H1 (cell line): ENCODE measurements around the gene EPHA5. TPM values are rescaled to one million over a fixed set of nuclear protein-coding genes. Genes with fewer than 3 reads are reported as not detected.

ENCODE experiments used
- CTCF ChIA-PET: fragments of 300-600 bp; sonication (Branson Sonifier 250); formaldehyde crosslinking; loops from one replicate; lab custom pipeline; 2021; ENCODE audit not compliant: partially characterized antibody; lab: Charles Lee
- POLR2A ChIA-PET: fragments of 300-600 bp; sonication (Branson Sonifier 250); formaldehyde crosslinking; loops from one replicate; lab custom pipeline; 2021; ENCODE audit warnings: inconsistent platforms; ENCODE audit not compliant: partially characterized antibody; lab: Charles Lee
- DNase-seq, 2 experiments: peaks; one replicate each; pipeline versions ENCODE4 v3.0.0 to v3.0.0-alpha.2; 2010 to 2022; ENCODE audit warnings: low spot score in 2 of 2, low read depth in 1 of 2, mixed read lengths in 1 of 2
- FAIRE-seq: peaks from 2 replicates; lab custom pipeline; 2011; peaks lifted over from hg19 to GRCh38; lab: Jason Lieb, UNC
- H2AFZ ChIP-seq: 2 replicates; pipeline ENCODE4 v1.8.1; 2012; ENCODE audit warnings: low read length, inconsistent platforms
- H2AK5ac ChIP-seq: 2 replicates; pipeline ENCODE4 v1.6.1; 2013; ENCODE audit warnings: low read depth, low read length
- H2BK120ac ChIP-seq: replicated peaks from 2 replicates; pipeline ENCODE3; 2013; ENCODE audit warnings: low read depth, low read length, inconsistent platforms
- H2BK12ac ChIP-seq: 2 replicates; pipeline ENCODE4 v1.6.1; 2013; ENCODE audit warnings: low read depth, low read length
- H2BK15ac ChIP-seq: 2 replicates; pipeline ENCODE4 v1.6.1; 2013; ENCODE audit warnings: low read length
- H2BK20ac ChIP-seq: 2 replicates; pipeline ENCODE4 v1.6.1; 2013; ENCODE audit warnings: low read length
- H2BK5ac ChIP-seq: 2 replicates; pipeline ENCODE4 v1.6.1; 2013; ENCODE audit warnings: low read depth, low read length
- H3K14ac ChIP-seq: 2 replicates; pipeline ENCODE4 v1.6.1; 2013; ENCODE audit warnings: inconsistent platforms; ENCODE audit not compliant: insufficient read length
- H3K18ac ChIP-seq: 2 replicates; pipeline ENCODE4 v1.6.1; 2013; ENCODE audit warnings: low read length; ENCODE audit errors: extremely low read depth
- H3K23ac ChIP-seq: 2 replicates; pipeline ENCODE4 v1.6.1; 2013; ENCODE audit warnings: inconsistent platforms; ENCODE audit not compliant: insufficient read length
- H3K23me2 ChIP-seq: 2 replicates; pipeline ENCODE4 v1.6.1; 2013; ENCODE audit warnings: low read depth, low read length
- H3K27ac ChIP-seq: 2 replicates; pipeline ENCODE4 v1.6.1; 2011; ENCODE audit warnings: low read depth, low read length, inconsistent platforms
- H3K27me3 ChIP-seq, 4 experiments: replicated peaks in 1 of 4; 1 replicate in 1 of 4; 2 replicates in 3 of 4; pipeline versions ENCODE4 v1.6.1 to v1.8.1; 2011 to 2013; ENCODE audit warnings: low read length in 3 of 4, mild to moderate bottlenecking in 3 of 4, inconsistent platforms in 2 of 4, mixed read lengths in 2 of 4, moderate library complexity in 1 of 4; ENCODE audit not compliant: control insufficient read depth in 3 of 4, insufficient read depth in 3 of 4; ENCODE audit errors: extremely low read depth in 1 of 4
- H3K36me3 ChIP-seq, 4 experiments: 2 replicates each; pipeline versions ENCODE4 v1.6.1 to v1.8.1; 2011 to 2013; ENCODE audit warnings: mild to moderate bottlenecking in 4 of 4, low read length in 3 of 4, moderate library complexity in 2 of 4, control low read depth in 1 of 4, inconsistent platforms in 1 of 4; ENCODE audit not compliant: insufficient read depth in 4 of 4, control insufficient read depth in 2 of 4
- H3K4ac ChIP-seq: replicated peaks from 2 replicates; pipeline ENCODE3; 2013; ENCODE audit warnings: low read length, low read depth, mixed read lengths, inconsistent platforms; ENCODE audit not compliant: insufficient read length
- H3K4me1 ChIP-seq, 4 experiments: replicated peaks in 1 of 4; 1 replicate in 1 of 4; 2 replicates in 3 of 4; pipeline versions ENCODE4 v1.6.1 to v1.8.1; 2011 to 2013; ENCODE audit warnings: low read length in 3 of 4, inconsistent platforms in 2 of 4, mixed read lengths in 1 of 4; ENCODE audit not compliant: insufficient read depth in 4 of 4, control insufficient read depth in 3 of 4
- H3K4me2 ChIP-seq, 2 experiments: 2 replicates each; pipeline versions ENCODE4 v1.6.1 to v1.8.1; 2011 to 2013; ENCODE audit warnings: low read depth in 2 of 2, low read length in 2 of 2, control low read depth in 1 of 2, inconsistent platforms in 1 of 2, mild to moderate bottlenecking in 1 of 2; ENCODE audit not compliant: insufficient read depth in 1 of 2
- H3K4me3 ChIP-seq, 4 experiments: fragments of 200-600, 300-600 bp in 1 of 4; sonication (generic), shearing (Covaris generic), sonication (Bioruptor Twin) in 1 of 4; 2 replicates each; pipeline versions ENCODE4 v1.5.1 to v1.8.1; 2011 to 2016; ENCODE audit warnings: low read length in 4 of 4, low read depth in 3 of 4, control low read depth in 2 of 4, inconsistent platforms in 2 of 4, mild to moderate bottlenecking in 2 of 4, mixed read lengths in 1 of 4, moderate library complexity in 1 of 4; ENCODE audit not compliant: insufficient read depth in 2 of 4; ENCODE audit errors: extremely low read depth in 1 of 4
- H3K56ac ChIP-seq: replicated peaks from 2 replicates; pipeline ENCODE3; 2013; ENCODE audit warnings: low read depth, mild to moderate bottlenecking, mixed read lengths, low read length, inconsistent platforms; ENCODE audit not compliant: insufficient read length
- H3K79me1 ChIP-seq: 2 replicates; pipeline ENCODE4 v1.6.1; 2013; ENCODE audit warnings: low read depth, low read length, control low read depth
- H3K79me2 ChIP-seq, 2 experiments: 2 replicates each; pipeline versions ENCODE4 v1.6.1 to v1.8.1; 2012 to 2013; ENCODE audit warnings: low read length in 2 of 2, mild to moderate bottlenecking in 2 of 2, inconsistent platforms in 1 of 2; ENCODE audit not compliant: insufficient read depth in 2 of 2, control insufficient read depth in 1 of 2
- H3K9ac ChIP-seq, 4 experiments: replicated peaks in 1 of 4; 1 replicate in 1 of 4; 2 replicates in 3 of 4; pipeline versions ENCODE4 v1.6.1 to v1.8.1; 2011 to 2013; ENCODE audit warnings: low read depth in 3 of 4, low read length in 3 of 4, control low read depth in 2 of 4, mild to moderate bottlenecking in 2 of 4, moderate library complexity in 2 of 4, inconsistent platforms in 1 of 4; ENCODE audit errors: extremely low read depth in 1 of 4
- H3K9me3 ChIP-seq, 2 experiments: 2 replicates each; pipeline versions ENCODE4 v1.6.1 to v1.8.1; 2012 to 2013; ENCODE audit warnings: mild to moderate bottlenecking in 2 of 2, moderate library complexity in 2 of 2, control low read depth in 1 of 2, inconsistent platforms in 1 of 2, low read depth in 1 of 2, low read length in 1 of 2, mixed read lengths in 1 of 2; ENCODE audit not compliant: insufficient read depth in 2 of 2
- H4K20me1 ChIP-seq, 2 experiments: replicated peaks in 1 of 2; 2 replicates each; pipeline versions ENCODE3 to v1.8.1; 2011 to 2013; ENCODE audit warnings: inconsistent platforms in 2 of 2, low read length in 2 of 2, mild to moderate bottlenecking in 1 of 2; ENCODE audit not compliant: insufficient read depth in 2 of 2, control insufficient read depth in 1 of 2
- H4K5ac ChIP-seq: 2 replicates; pipeline ENCODE4 v1.6.1; 2013; ENCODE audit warnings: low read length, low read depth, mixed read lengths, inconsistent platforms; ENCODE audit not compliant: insufficient read length
- H4K8ac ChIP-seq: 2 replicates; pipeline ENCODE4 v1.8.0; 2013; ENCODE audit warnings: mild to moderate bottlenecking, moderate library complexity, low read length, inconsistent platforms; ENCODE audit not compliant: insufficient read depth; ENCODE audit errors: extremely low read depth
- H4K91ac ChIP-seq: replicated peaks from 2 replicates; pipeline ENCODE3; 2013; ENCODE audit warnings: low read length, mixed read lengths, inconsistent platforms; ENCODE audit not compliant: insufficient read length
- CBX8 ChIP-seq: fragments of 300-800, 300-1000 bp; sonication (generic); IDR thresholded peaks from 2 replicates; pipeline ENCODE4 v1.7.1; 2016; ENCODE audit warnings: low read depth, low read length, borderline replicate concordance
- CEBPB ChIP-seq: IDR thresholded peaks from 2 replicates; pipeline ENCODE4 v1.6.1; 2012; ENCODE audit warnings: low read depth, low read length
- EZH2 ChIP-seq: fragments of 200-600 bp; sonication (generic); IDR thresholded peaks from 2 replicates; pipeline ENCODE4 v1.7.1; 2012; ENCODE audit warnings: low read depth, mild to moderate bottlenecking, moderate library complexity, low read length, inconsistent platforms; ENCODE audit not compliant: severe bottlenecking
- HDAC2 ChIP-seq, 2 experiments: fragments of 300-600 bp in 1 of 2; sonication (generic) in 1 of 2; IDR thresholded peaks; 2 replicates each; pipeline ENCODE4 v1.6.1; 2011 to 2012; ENCODE audit warnings: low read depth in 2 of 2, low read length in 2 of 2, mild to moderate bottlenecking in 2 of 2, moderate library complexity in 2 of 2, borderline replicate concordance in 1 of 2, inconsistent platforms in 1 of 2
- JUN ChIP-seq: IDR thresholded peaks from 2 replicates; pipeline ENCODE4 v1.6.1; 2011; ENCODE audit warnings: low read depth, mild to moderate bottlenecking, improper control_type of control experiment, low read length
- KDM4A ChIP-seq: IDR thresholded peaks from one replicate; pipeline ENCODE4 v1.7.1; 2012; ENCODE audit warnings: low read depth, mild to moderate bottlenecking, moderate library complexity, low read length, inconsistent platforms; ENCODE audit not compliant: severe bottlenecking
- RAD21 ChIP-seq, 2 experiments: IDR thresholded peaks in 1 of 2; conservative IDR thresholded peaks in 1 of 2; 2 replicates each; pipeline ENCODE4 v1.6.1; 2011; ENCODE audit warnings: low read depth in 2 of 2, low read length in 2 of 2, improper control_type of control experiment in 1 of 2, inconsistent platforms in 1 of 2, mild to moderate bottlenecking in 1 of 2, moderate library complexity in 1 of 2
- RXRA ChIP-seq: IDR thresholded peaks from 2 replicates; pipeline ENCODE4 v1.6.1; 2011; ENCODE audit warnings: low read depth, mild to moderate bottlenecking, low read length, moderate library complexity; ENCODE audit not compliant: insufficient read depth
- TAF1 ChIP-seq: IDR thresholded peaks from 2 replicates; pipeline ENCODE4 v1.6.1; 2011; ENCODE audit warnings: mild to moderate bottlenecking, low read depth, low read length
- TBP ChIP-seq: IDR thresholded peaks from 2 replicates; pipeline ENCODE4 v1.6.1; 2011; ENCODE audit warnings: low read depth, low read length, improper control_type of control experiment
- TCF12 ChIP-seq: IDR thresholded peaks from 2 replicates; pipeline ENCODE4 v1.6.1; 2011; ENCODE audit warnings: low read depth, mild to moderate bottlenecking, low read length
- ZNF274 ChIP-seq: IDR thresholded peaks from 2 replicates; pipeline ENCODE4 v1.7.0; 2012; ENCODE audit warnings: low read length, borderline replicate concordance; ENCODE audit errors: extremely low read depth
- WGBS, 2 experiments: shearing (Covaris generic) in 1 of 2; methylation state at CpG; one replicate each; pipeline versions ENCODE4 v1.1.6 to v1.1.7; 2013 to 2015; ENCODE audit warnings: low lambda C conversion rate in 2 of 2, mixed read lengths in 2 of 2, inconsistent platforms in 1 of 2, low coverage in 1 of 2, missing lambda C conversion rate in 1 of 2; ENCODE audit not compliant: insufficient replicate concordance in 2 of 2, insufficient coverage in 1 of 2, insufficient read length in 1 of 2; ENCODE audit errors: extremely low coverage in 1 of 2, missing lambda C conversion rate in 1 of 2; 5-methylcytosine and 5-hydroxymethylcytosine counted together
- polyA plus RNA-seq, 7 experiments: library from polyadenylated mRNA; depleted of rRNA in 3 of 7; stranded (reverse) in 5 of 7; unstranded in 2 of 7; fragments of >200 nt in 5 of 7; fragments of 200-250 nt in 2 of 7; gene quantifications; 1 replicate in 5 of 7; 2 replicates in 1 of 7; 4 replicates in 1 of 7; pipeline versions ENCODE4 v1.2.1 to v1.2.3, GENCODE V29; 2011 to 2013; ENCODE audit warnings: missing spikeins in 2 of 7, mixed read lengths in 2 of 7
- total RNA-seq: library from RNA; stranded (reverse); fragmentation: NEBNext Ultra II Directional; extraction: Animal tissue kit (Norgen Biotek cat#: 25700); gene quantifications from 2 replicates; pipeline ENCODE4 v1.2.1, GENCODE V29; 2021
- TF ChIP-seq, protein P1 (sequence below): IDR thresholded peaks from 2 replicates; pipeline ENCODE4 v1.6.1; 2012; ENCODE audit warnings: inconsistent platforms

Gene EPHA5
- total and polyA plus RNA-seq, 2 of the 8 experiments (the other 6 are each of a cell fraction or from before 2014, with no cell fraction given) = 0.03 to 0.11 TPM

DNA sequence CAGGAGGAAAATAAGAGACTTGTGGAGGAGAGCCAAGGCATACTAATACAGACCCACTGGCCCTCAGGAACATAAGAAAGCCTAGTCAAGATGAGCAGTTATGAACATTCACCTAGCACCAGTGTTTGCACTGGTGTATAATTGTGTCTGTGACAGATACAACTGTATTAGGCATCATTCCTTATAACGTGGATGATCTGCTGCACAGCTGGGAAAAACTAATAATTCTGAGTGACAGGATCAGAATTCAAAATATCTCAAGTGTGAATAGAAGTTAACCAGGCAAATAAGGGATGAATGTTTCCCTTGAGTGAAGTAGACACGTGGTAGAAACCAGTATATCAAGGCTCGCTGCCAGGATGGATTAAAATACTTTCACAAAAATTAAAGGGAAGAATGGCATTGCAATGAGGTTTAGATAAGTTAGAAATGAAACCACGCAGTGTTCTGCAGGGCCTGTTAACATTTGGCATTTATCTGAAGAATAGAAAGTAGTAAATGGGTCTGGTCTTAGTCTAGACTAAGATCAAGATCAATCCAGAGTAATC is 325.9 kb downstream of the EPHA5 start:
- Histone ChIP-seq H2BK20ac (no peak overlapping the region), H3K4me3 (no peak overlapping the region), H2AK5ac (no peak overlapping the region), H3K79me2 (no peaks in the 10 kb centered on the region), H3K23me2 (no peaks in the 10 kb centered on the region), H4K20me1 (no peaks in the 10 kb centered on the region), H4K91ac (no peak overlapping the region), H3K9ac (no peak overlapping the region), H2AFZ (peak overlapping the region; percentile 91), H2BK5ac (no peak overlapping the region), H3K79me1 (no peaks in the 10 kb centered on the region), H3K4me1 (no peaks in the 10 kb centered on the region), H3K14ac (no peak overlapping the region), H4K8ac (no peak overlapping the region), H4K5ac (no peak overlapping the region), H2BK120ac (no peak overlapping the region), H3K23ac (no peak overlapping the region), H3K36me3 (no peaks in the 10 kb centered on the region), H3K27ac (no peak overlapping the region; the same call in 1 of the 2 replicates), H3K18ac (no peak overlapping the region), H2BK12ac (no peak overlapping the region), H3K27me3 (no peaks in the 10 kb centered on the region), H3K56ac (no peak overlapping the region), H3K4ac (no peak overlapping the region), H3K9me3 (no peaks in the 10 kb centered on the region), H2BK15ac (no peak overlapping the region), H3K4me2 (no peak overlapping the region)
- POLR2A ChIA-PET = no interaction called here
- WGBS, 2 experiments = 89% methylated on average over 4 of the region's 4 CpGs; no CpG with 5 or more reads in 1 of the 2 experiments
- CTCF ChIA-PET = interaction anchor here (1.2 kb wide), 1 partner anchor 563 kb away, joined by 3 read pairs; no protein-coding TSS in a partner anchor
- DNase-seq (no peak), FAIRE-seq (no peak)
- TF ChIP-seq RXRA = no peak
- no peak for TF ChIP-seq TAF1
- no peak for TF ChIP-seq JUN
- no peak for TF ChIP-seq HDAC2 (IDR thresholded peaks at IDR 0.05; ENCODE audit: borderline replicate concordance in 1 of 2, low read depth in 2 of 2, low read length in 2 of 2)
- no peak for TF ChIP-seq TBP
- TF ChIP-seq EZH2 = no peak
- TF ChIP-seq CBX8 = no peak
- no peak for TF ChIP-seq CEBPB
- TF ChIP-seq RAD21 (IDR thresholded peaks at IDR 0.05 in 1 of 2, conservative IDR thresholded peaks at IDR 0.05 in 1 of 2; ENCODE audit: low read depth in 2 of 2, low read length in 2 of 2) = no peak
- no peak for TF ChIP-seq KDM4A
- TF ChIP-seq, protein P1, sequence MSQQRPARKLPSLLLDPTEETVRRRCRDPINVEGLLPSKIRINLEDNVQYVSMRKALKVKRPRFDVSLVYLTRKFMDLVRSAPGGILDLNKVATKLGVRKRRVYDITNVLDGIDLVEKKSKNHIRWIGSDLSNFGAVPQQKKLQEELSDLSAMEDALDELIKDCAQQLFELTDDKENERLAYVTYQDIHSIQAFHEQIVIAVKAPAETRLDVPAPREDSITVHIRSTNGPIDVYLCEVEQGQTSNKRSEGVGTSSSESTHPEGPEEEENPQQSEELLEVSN = no peak
- no peak for TF ChIP-seq ZNF274
- TF ChIP-seq TCF12 = no peak
